Spleen (tissue), 11 donors: ENCODE measurements around the gene TEX35. TPM values are rescaled to one million over a fixed set of nuclear protein-coding genes. Genes with fewer than 3 reads are reported as not detected.

Experiments
- DNase-seq: peaks from one replicate; pipeline ENCODE4 v3.0.0-alpha.2; 2020
- H3K27ac ChIP-seq, 8 donors: fragments of 200-600 bp; sonication (generic) in 7 of 8; 1 replicate in 4 of 8; 2 replicates in 4 of 8; pipeline versions ENCODE4 v1.5.0 to v1.8.0; 2016 to 2021; ENCODE audit warnings: inconsistent platforms in 4 of 8, mild to moderate bottlenecking in 4 of 8, moderate library complexity in 1 of 8
- H3K27me3 ChIP-seq, 7 donors: fragments of 200-600 bp; sonication (generic) in 6 of 7; replicated peaks in 1 of 7; 1 replicate in 4 of 7; 2 replicates in 3 of 7; pipeline versions ENCODE4 v1.5.0 to v1.8.0; 2016 to 2021; ENCODE audit warnings: inconsistent platforms in 3 of 7, mild to moderate bottlenecking in 1 of 7
- H3K36me3 ChIP-seq, 6 donors: fragments of 200-600 bp; sonication (generic) in 5 of 6; 1 replicate in 4 of 6; 2 replicates in 2 of 6; pipeline versions ENCODE4 v1.5.0 to v1.8.0; 2016 to 2021; ENCODE audit warnings: inconsistent platforms in 2 of 6
- H3K4me1 ChIP-seq, 6 donors: fragments of 200-600 bp; sonication (generic) in 5 of 6; 1 replicate in 3 of 6; 2 replicates in 3 of 6; pipeline versions ENCODE4 v1.5.0 to v1.8.0; 2016 to 2021; ENCODE audit warnings: inconsistent platforms in 3 of 6
- H3K4me3 ChIP-seq, 8 donors: fragments of 200-600 bp; sonication (generic) in 7 of 8; 1 replicate in 4 of 8; 2 replicates in 4 of 8; pipeline versions ENCODE4 v1.5.0 to v1.8.0; 2016 to 2021; ENCODE audit warnings: inconsistent platforms in 4 of 8, mild to moderate bottlenecking in 4 of 8, moderate library complexity in 2 of 8
- H3K9me3 ChIP-seq, 8 donors: fragments of 200-600 bp; sonication (generic) in 7 of 8; 1 replicate in 4 of 8; 2 replicates in 4 of 8; pipeline versions ENCODE4 v1.5.0 to v1.8.0; 2016 to 2021; ENCODE audit warnings: inconsistent platforms in 4 of 8
- CTCF ChIP-seq, 11 experiments: fragments of 200-600 bp in 7 of 11; fragments of 450-650 bp in 4 of 11; sonication (generic) in 4 of 11; IDR thresholded peaks in 8 of 11; conservative IDR thresholded peaks in 3 of 11; 1 replicate in 7 of 11; 2 replicates in 4 of 11; pipeline versions ENCODE4 v1.4.0 to v1.8.0; 2016 to 2021; ENCODE audit warnings: antibody characterized with exemption in 11 of 11, inconsistent platforms in 4 of 11, mild to moderate bottlenecking in 1 of 11
- POLR2A ChIP-seq, 3 donors: fragments of 450-650 bp; IDR thresholded peaks; one replicate each; pipeline ENCODE4 v1.5.1; 2017; ENCODE audit warnings: antibody characterized with exemption in 3 of 3, mild to moderate bottlenecking in 1 of 3
- POLR2AphosphoS5 ChIP-seq, 3 donors: sonication (generic); formaldehyde crosslinking; IDR thresholded peaks; one replicate each; pipeline ENCODE4 v1.5.1; 2017; ENCODE audit warnings: antibody characterized with exemption in 3 of 3
- WGBS, 5 donors: extraction: QIAGEN DNeasy Blood & Tissue Kit in 3 of 5; methylation state at CpG; one replicate each; pipeline versions ENCODE4 v1.1.5 to v1.1.7; 2013 to 2018; 5-methylcytosine and 5-hydroxymethylcytosine counted together
- intact Hi-C: fragments of 100-400 bp; cut with DNase I; formaldehyde crosslinking; loops from one replicate; pipeline ENCODE4 v1.15.0; 2023; ENCODE audit warnings: low total_unique reads
- polyA plus RNA-seq, 3 donors: library from polyadenylated mRNA; stranded (reverse); fragments of 200-250 nt; gene quantifications; one replicate each; pipeline ENCODE4 v1.2.1, GENCODE V29; 2013
- total RNA-seq, 7 donors: library from RNA; depleted of rRNA in 3 of 7; stranded (reverse); fragments of >200 nt in 3 of 7; fragmentation: NEBNext Ultra II Directional in 4 of 7; extraction: Animal tissue kit (Norgen Biotek cat#: 25700) in 4 of 7; gene quantifications; one replicate each; pipeline versions ENCODE4 v1.1.0 to v1.2.1, GENCODE V29; 2016 to 2021
- donor health status: healthy with polysubstance abuse.
- donor health status: DM: no; HTN: no; CAD: no; lungs with moderate emphysema.
- donor health status: DM: no; HTN: no; CAD: no.
- donor health status: Bipolar disorder and iron deficiency.
- donor health status: healthy.
- donor health status: DM: no; HTN: no; CAD: no.
- donor health status: DM: yes; HTN: yes; CAD: no.

Gene TEX35
- total and polyA plus RNA-seq, 10 donors, result 0.09 to 0.20 (median 0.10) TPM; not detected in 7

GRCh38 chr1:178490136-178490535, 22.8 kb upstream of the TEX35 start:
- H3K27ac ChIP-seq, result no peak overlapping the region
- TF ChIP-seq POLR2AphosphoS5 (IDR thresholded peaks at IDR 0.05) (no peak), POLR2A (IDR thresholded peaks at IDR 0.05) (no peak), CTCF (IDR thresholded peaks at IDR 0.05 in 8 of 11, conservative IDR thresholded peaks at IDR 0.05 in 3 of 11) (no peak)
- H3K36me3 ChIP-seq, result no peaks in the 10 kb centered on the region
- H3K27me3 ChIP-seq, result peaks cover 0 to 20% (median 0%) of the 10 kb centered on the region in 7 donors
- H3K9me3 ChIP-seq, result no peaks in the 10 kb centered on the region
- no peak for DNase-seq
- no peak overlapping the region for H3K4me3 ChIP-seq
- intact Hi-C loops, result no loop called here
- 93 to 97% (median 97%) methylated on average over 7 to 8 of the region's 8 CpGs for WGBS, 5 donors
- H3K4me1 ChIP-seq, result peaks cover 0 to 24% (median 17%) of the 10 kb centered on the region in 6 donors

GRCh38 chr1:178490967-178491366, 21.9 kb upstream of the TEX35 start:
- peaks cover 0 to 16% (median 10%) of the 10 kb centered on the region in 6 donors for H3K4me1 ChIP-seq
- peaks cover 0 to 20% (median 0%) of the 10 kb centered on the region in 7 donors for H3K27me3 ChIP-seq
- H3K4me3 ChIP-seq, result no peak overlapping the region
- 75 to 92% (median 87%) methylated on average over 7 to 9 of the region's 9 CpGs for WGBS, 5 donors
- TF ChIP-seq POLR2A (IDR thresholded peaks at IDR 0.05) (no peak), CTCF (IDR thresholded peaks at IDR 0.05 in 8 of 11, conservative IDR thresholded peaks at IDR 0.05 in 3 of 11) (no peak), POLR2AphosphoS5 (IDR thresholded peaks at IDR 0.05) (no peak)
- no peak overlapping the region for H3K27ac ChIP-seq
- no peak for DNase-seq
- intact Hi-C loops, result no loop called here
- no peaks in the 10 kb centered on the region for H3K36me3 ChIP-seq
- no peaks in the 10 kb centered on the region for H3K9me3 ChIP-seq

GRCh38 chr1:178491721-178492120, 21.2 kb upstream of the TEX35 start:
- intact Hi-C loops, result no loop called here
- Histone ChIP-seq H3K27ac (no peak overlapping the region), H3K4me3 (no peak overlapping the region), H3K27me3 (peaks cover 0 to 15% (median 0%) of the 10 kb centered on the region in 7 donors), H3K9me3 (no peaks in the 10 kb centered on the region), H3K36me3 (no peaks in the 10 kb centered on the region), H3K4me1 (peaks cover 0 to 8% (median 6%) of the 10 kb centered on the region in 6 donors)
- no peak for DNase-seq
- 86 to 91% (median 89%) methylated on average over 4 of the region's 4 CpGs for WGBS, 5 donors
- no peak for TF ChIP-seq CTCF (IDR thresholded peaks at IDR 0.05 in 8 of 11, conservative IDR thresholded peaks at IDR 0.05 in 3 of 11)
- TF ChIP-seq POLR2A (IDR thresholded peaks at IDR 0.05), result no peak
- no peak for TF ChIP-seq POLR2AphosphoS5 (IDR thresholded peaks at IDR 0.05)

GRCh38 chr1:178492341-178492740, 20.6 kb upstream of the TEX35 start:
- 90 to 94% (median 91%) methylated on average over 11 of the region's 11 CpGs for WGBS, 5 donors
- intact Hi-C loops, result no loop called here

More at GRCh38 chr1:178492341-178492740, 20.6 kb upstream of the TEX35 start:
- H3K9me3 ChIP-seq, result no peaks in the 10 kb centered on the region
- no peak overlapping the region for H3K4me3 ChIP-seq
- no peak overlapping the region for H3K27ac ChIP-seq
- TF ChIP-seq CTCF (IDR thresholded peaks at IDR 0.05 in 8 of 11, conservative IDR thresholded peaks at IDR 0.05 in 3 of 11) (no peak), POLR2AphosphoS5 (IDR thresholded peaks at IDR 0.05) (no peak), POLR2A (IDR thresholded peaks at IDR 0.05) (no peak)
- peaks cover 0 to 8% (median 0%) of the 10 kb centered on the region in 7 donors for H3K27me3 ChIP-seq
- no peak for DNase-seq
- no peaks in the 10 kb centered on the region for H3K36me3 ChIP-seq
- H3K4me1 ChIP-seq, result peaks cover 0 to 2% (median under 1%) of the 10 kb centered on the region in 6 donors
